PC-3 (cell line): Measurements from ENCODE around the gene OTX2. TPM values are rescaled to one million over a fixed set of nuclear protein-coding genes. Genes with fewer than 3 reads are reported as not detected.

Source experiments
- ATAC-seq: fragments of 200-7000 bp; cut with Tn5 transposase; 2 replicates; pipeline ENCODE4 v1.9.1; 2020; ENCODE audit warnings: mild to moderate bottlenecking, moderate library complexity
- BruUV-seq: library from RNA; stranded (reverse); fragments of 400-500 nt; replicated peaks from 2 replicates; lab custom pipeline; 2021; lab: Mats Ljungman, UMichigan
- CTCF ChIA-PET: fragments of 300-600 bp; sonication (Branson Sonifier 250); formaldehyde crosslinking; loops from one replicate; lab custom pipeline; 2022; ENCODE audit warnings: antibody characterized with exemption; lab: Charles Lee
- POLR2A ChIA-PET: fragments of 300-600 bp; sonication (Branson Sonifier 250); formaldehyde crosslinking; loops from one replicate; lab custom pipeline; 2022; ENCODE audit warnings: antibody characterized with exemption; ENCODE audit not compliant: unreplicated experiment; lab: Charles Lee
- DNase-seq: peaks from one replicate; pipeline ENCODE4 v3.0.0-alpha.2; 2015
- H2AFZ ChIP-seq: fragments of 300-600 bp; sonication (generic); 2 replicates; pipeline ENCODE4 v1.6.0; 2016; ENCODE audit warnings: antibody characterized with exemption, low read length
- H3F3A ChIP-seq: fragments of 300-600 bp; sonication (generic); one replicate; pipeline ENCODE4 v1.6.0; 2017; ENCODE audit warnings: antibody characterized with exemption, low read length, control low read depth, mild to moderate bottlenecking; ENCODE audit not compliant: unreplicated experiment
- H3K27ac ChIP-seq: fragments of 300-600 bp; sonication (generic); 2 replicates; pipeline ENCODE4 v1.5.1; 2016; ENCODE audit warnings: mild to moderate bottlenecking, low read length
- H3K27me3 ChIP-seq: fragments of 300-600 bp; sonication (generic); 2 replicates; pipeline ENCODE4 v1.6.1; 2016; ENCODE audit warnings: low read length, mixed read lengths
- H3K36me3 ChIP-seq: fragments of 300-600 bp; sonication (generic); 2 replicates; pipeline ENCODE4 v1.6.1; 2016; ENCODE audit warnings: low read depth, mixed run types, low read length, mixed read lengths
- H3K4me1 ChIP-seq: fragments of 300-600 bp; sonication (generic); 2 replicates; pipeline ENCODE4 v1.5.1; 2016; ENCODE audit warnings: low read length; ENCODE audit not compliant: insufficient read depth
- H3K4me2 ChIP-seq: fragments of 300-600 bp; sonication (generic); 2 replicates; pipeline ENCODE4 v1.6.0; 2016; ENCODE audit warnings: low read length
- H3K4me3 ChIP-seq: fragments of 300-600 bp; sonication (generic); 2 replicates; pipeline ENCODE4 v1.5.1; 2016; ENCODE audit warnings: mild to moderate bottlenecking, low read length, mixed read lengths
- H3K79me2 ChIP-seq: fragments of 300-600 bp; sonication (generic); 2 replicates; pipeline ENCODE4 v1.6.1; 2017; ENCODE audit warnings: low read length, mixed read lengths
- H3K9ac ChIP-seq: fragments of 300-600 bp; sonication (generic); 2 replicates; pipeline ENCODE4 v1.6.0; 2016; ENCODE audit warnings: mild to moderate bottlenecking, low read length
- H3K9me2 ChIP-seq: fragments of 300-600 bp; sonication (generic); replicated peaks from 2 replicates; pipeline ENCODE4 v1.6.1; 2016; ENCODE audit warnings: mixed run types, low read length, mixed read lengths
- H3K9me3 ChIP-seq: fragments of 300-600 bp; sonication (generic); 2 replicates; pipeline ENCODE4 v1.6.1; 2016; ENCODE audit warnings: low read length, mixed read lengths
- H4K20me1 ChIP-seq: fragments of 300-600 bp; sonication (generic); 2 replicates; pipeline ENCODE4 v1.6.1; 2016; ENCODE audit warnings: low read length, mixed read lengths
- EZH2 ChIP-seq: fragments of 300-600 bp; sonication (generic); IDR thresholded peaks from one replicate; pipeline ENCODE4 v1.6.1; 2017; ENCODE audit warnings: antibody characterized with exemption, mild to moderate bottlenecking, low read length; ENCODE audit not compliant: unreplicated experiment
- EZH2phosphoT487 ChIP-seq: fragments of 300-600 bp; sonication (generic); IDR thresholded peaks from 2 replicates; pipeline ENCODE4 v1.6.1; 2018; ENCODE audit warnings: mild to moderate bottlenecking, antibody characterized with exemption, low read length, borderline replicate concordance
- intact Hi-C: fragments of 100-400 bp; cut with micrococcal nuclease; formaldehyde crosslinking; loops from 2 replicates; pipeline ENCODE4 v1.9.0; 2023
- total RNA-seq: library from RNA; depleted of rRNA; stranded (reverse); fragments of >200 nt; gene quantifications from 2 replicates; pipeline ENCODE4 v1.2.3, GENCODE V29; 2014
- TF ChIP-seq, protein P1 (sequence below): fragments of 300-600 bp; sonication (generic); conservative IDR thresholded peaks from 2 replicates; pipeline ENCODE4 v1.5.1; 2017; ENCODE audit warnings: antibody characterized with exemption, low read depth, mild to moderate bottlenecking, low read length

Gene OTX2
- total RNA-seq, 1 experiment from 2014 or later = not detected

DNA sequence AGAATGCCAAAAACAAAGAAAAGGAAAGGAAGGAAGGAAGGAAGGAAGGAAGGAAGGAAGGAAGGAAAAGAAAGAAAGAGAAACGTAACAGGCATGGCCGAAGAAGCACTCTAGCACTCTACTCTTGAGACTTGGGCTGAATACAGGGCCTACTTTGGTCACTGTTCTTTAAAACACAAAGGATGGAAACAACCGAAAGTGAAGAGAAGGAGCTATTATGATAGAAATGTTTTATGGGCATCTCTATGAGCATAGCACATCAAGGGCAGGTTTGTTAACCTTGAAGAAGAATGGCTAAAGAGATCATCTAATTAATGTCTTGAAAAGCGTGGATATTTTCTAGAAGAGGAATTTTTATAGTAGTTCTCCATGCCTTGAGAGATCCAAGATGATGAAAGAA lies 15.9 kb upstream of the OTX2 start:
- Histone ChIP-seq H3K4me3 (no peak overlapping the region), H3K9me2 (no peaks in the 10 kb centered on the region), H3K4me1 (peaks cover 13% of the 10 kb centered on the region), H4K20me1 (0 out of 2 replicates have a peak, but pooled peaks cover 3% of the 10 kb centered on the region), H3F3A (no peaks in the 10 kb centered on the region), H3K9ac (no peak overlapping the region), H3K4me2 (no peak overlapping the region), H3K79me2 (no peaks in the 10 kb centered on the region), H3K36me3 (no peaks in the 10 kb centered on the region), H3K27me3 (peaks cover 81% of the 10 kb centered on the region), H3K9me3 (no peaks in the 10 kb centered on the region), H2AFZ (no peak overlapping the region), H3K27ac (no peak overlapping the region)
- ChIA-PET CTCF (no interaction called here), POLR2A (no interaction called here)
- no TSS peak for BruUV-seq
- DNase-seq (no peak), ATAC-seq (no peak)
- intact Hi-C loops = no loop called here
- no peak for TF ChIP-seq EZH2
- no peak for TF ChIP-seq EZH2phosphoT487
- TF ChIP-seq, protein P1, sequence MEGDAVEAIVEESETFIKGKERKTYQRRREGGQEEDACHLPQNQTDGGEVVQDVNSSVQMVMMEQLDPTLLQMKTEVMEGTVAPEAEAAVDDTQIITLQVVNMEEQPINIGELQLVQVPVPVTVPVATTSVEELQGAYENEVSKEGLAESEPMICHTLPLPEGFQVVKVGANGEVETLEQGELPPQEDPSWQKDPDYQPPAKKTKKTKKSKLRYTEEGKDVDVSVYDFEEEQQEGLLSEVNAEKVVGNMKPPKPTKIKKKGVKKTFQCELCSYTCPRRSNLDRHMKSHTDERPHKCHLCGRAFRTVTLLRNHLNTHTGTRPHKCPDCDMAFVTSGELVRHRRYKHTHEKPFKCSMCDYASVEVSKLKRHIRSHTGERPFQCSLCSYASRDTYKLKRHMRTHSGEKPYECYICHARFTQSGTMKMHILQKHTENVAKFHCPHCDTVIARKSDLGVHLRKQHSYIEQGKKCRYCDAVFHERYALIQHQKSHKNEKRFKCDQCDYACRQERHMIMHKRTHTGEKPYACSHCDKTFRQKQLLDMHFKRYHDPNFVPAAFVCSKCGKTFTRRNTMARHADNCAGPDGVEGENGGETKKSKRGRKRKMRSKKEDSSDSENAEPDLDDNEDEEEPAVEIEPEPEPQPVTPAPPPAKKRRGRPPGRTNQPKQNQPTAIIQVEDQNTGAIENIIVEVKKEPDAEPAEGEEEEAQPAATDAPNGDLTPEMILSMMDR = no peak

DNA sequence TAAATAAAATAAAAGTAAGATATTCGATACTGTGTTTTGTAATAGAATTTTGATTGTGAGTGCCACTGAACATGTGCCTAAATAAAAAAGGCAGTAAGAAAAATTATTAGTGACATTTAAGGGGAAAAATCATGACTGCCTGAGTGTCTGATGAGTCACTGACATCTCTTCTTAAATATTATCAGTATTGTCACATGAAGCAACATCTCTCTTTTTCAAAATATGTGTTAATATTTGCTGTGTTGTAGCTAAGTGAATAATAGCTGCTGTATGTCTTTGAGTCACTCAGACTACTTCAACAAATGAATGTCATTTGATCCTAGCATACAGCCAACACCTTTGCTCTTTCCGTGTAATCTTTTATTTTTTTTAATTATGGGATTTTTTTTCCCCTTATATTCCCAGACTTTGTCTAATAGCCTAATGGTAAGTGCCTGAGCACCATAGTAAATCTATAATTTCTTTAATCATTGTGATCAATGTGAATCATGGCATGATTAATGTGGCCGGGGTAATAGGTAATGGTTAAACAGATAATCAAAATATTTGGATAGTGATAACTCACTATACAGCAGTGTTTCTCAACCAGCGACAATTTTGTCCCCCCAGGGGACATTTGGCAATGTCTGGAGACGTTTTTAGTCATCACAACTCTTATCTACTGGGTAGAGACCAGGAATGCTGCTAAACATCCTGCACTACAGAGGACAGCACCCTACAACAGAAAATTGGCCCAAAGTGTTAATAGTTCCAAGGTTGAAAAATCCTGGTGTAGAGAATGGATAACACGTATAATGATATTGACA lies 11.7 kb upstream of the OTX2 start:
- Histone ChIP-seq H3K9ac (no peak overlapping the region), H3K4me1 (peaks cover 14% of the 10 kb centered on the region), H3F3A (no peaks in the 10 kb centered on the region), H3K27me3 (peaks cover 87% of the 10 kb centered on the region), H3K9me3 (no peaks in the 10 kb centered on the region), H3K4me2 (peak overlapping the region; percentile 12), H3K36me3 (no peaks in the 10 kb centered on the region), H3K4me3 (no peak overlapping the region), H2AFZ (no peak overlapping the region), H3K9me2 (no peaks in the 10 kb centered on the region), H3K27ac (no peak overlapping the region), H3K79me2 (no peaks in the 10 kb centered on the region), H4K20me1 (0 out of 2 replicates have a peak, but pooled peaks cover 3% of the 10 kb centered on the region)
- ChIA-PET CTCF (no interaction called here), POLR2A (no interaction called here)
- no peak for TF ChIP-seq EZH2
- peak; percentile 84 for DNase-seq
- ATAC-seq = no peak
- intact Hi-C loops = no loop called here
- no TSS peak for BruUV-seq

DNA sequence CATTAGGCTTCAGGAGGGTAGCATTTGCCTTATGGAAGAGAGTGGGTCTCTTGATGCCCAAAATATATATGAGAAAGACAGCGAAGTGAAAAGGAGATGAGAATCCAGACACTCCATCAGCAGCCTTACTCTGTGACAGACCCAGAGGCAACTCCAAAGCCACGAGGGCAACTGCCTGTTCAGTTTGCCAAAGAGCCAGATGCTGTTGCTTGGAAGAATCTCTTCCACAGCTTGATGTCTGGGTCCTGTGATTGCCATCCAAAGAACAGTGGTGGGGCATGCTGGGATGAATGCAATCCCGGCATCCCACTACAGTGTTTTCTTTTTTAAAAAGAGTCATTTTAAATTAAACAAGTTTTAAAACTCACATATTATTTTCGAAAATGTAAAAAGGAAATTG lies 10.9 kb upstream of the OTX2 start:
- CTCF ChIA-PET = no interaction called here
- no TSS peak for BruUV-seq

More for the DNA sequence above, 10.9 kb upstream of the OTX2 start:
- no peaks in the 10 kb centered on the region for H3K9me3 ChIP-seq
- no peak for DNase-seq
- H3K27ac ChIP-seq = no peak overlapping the region
- H3K9me2 ChIP-seq = no peaks in the 10 kb centered on the region
- H3K4me2 ChIP-seq = no peak overlapping the region
- H3K79me2 ChIP-seq = no peaks in the 10 kb centered on the region
- 0 out of 2 replicates have a peak, but pooled peaks cover 3% of the 10 kb centered on the region for H4K20me1 ChIP-seq
- no peaks in the 10 kb centered on the region for H3F3A ChIP-seq
- no peak overlapping the region for H2AFZ ChIP-seq
- ATAC-seq = no peak
- H3K4me1 ChIP-seq = peaks cover 14% of the 10 kb centered on the region
- no peaks in the 10 kb centered on the region for H3K36me3 ChIP-seq
- TF ChIP-seq EZH2phosphoT487 (no peak), EZH2 (no peak)
- TF ChIP-seq, protein P1 = no peak
- intact Hi-C loops = no loop called here
- no peak overlapping the region for H3K9ac ChIP-seq
- no peak overlapping the region for H3K4me3 ChIP-seq
- H3K27me3 ChIP-seq = peaks cover 87% of the 10 kb centered on the region
- POLR2A ChIA-PET = no interaction called here
